Hepatocyte (in vitro differentiated cells): ENCODE data around the gene ARMC8.

Experiments used
- CTCF ChIP-seq: fragments of 200-600 bp; sonication (generic); IDR thresholded peaks from 2 replicates; pipeline ENCODE4 v1.5.1; 2016; ENCODE audit warnings: antibody characterized with exemption, mild to moderate bottlenecking; ENCODE audit not compliant: poor library complexity
- EZH2 ChIP-seq: fragments of 200-600 bp; sonication (generic); IDR thresholded peaks from 2 replicates; pipeline ENCODE4 v1.6.1; 2016; ENCODE audit warnings: antibody characterized with exemption, mild to moderate bottlenecking, borderline replicate concordance
- EZH2phosphoT487 ChIP-seq: fragments of 200-600 bp; sonication (generic); IDR thresholded peaks from one replicate; pipeline ENCODE4 v1.6.1; 2018; ENCODE audit warnings: antibody characterized with exemption, mild to moderate bottlenecking, low read depth, moderate library complexity; ENCODE audit not compliant: unreplicated experiment, severe bottlenecking

DNA sequence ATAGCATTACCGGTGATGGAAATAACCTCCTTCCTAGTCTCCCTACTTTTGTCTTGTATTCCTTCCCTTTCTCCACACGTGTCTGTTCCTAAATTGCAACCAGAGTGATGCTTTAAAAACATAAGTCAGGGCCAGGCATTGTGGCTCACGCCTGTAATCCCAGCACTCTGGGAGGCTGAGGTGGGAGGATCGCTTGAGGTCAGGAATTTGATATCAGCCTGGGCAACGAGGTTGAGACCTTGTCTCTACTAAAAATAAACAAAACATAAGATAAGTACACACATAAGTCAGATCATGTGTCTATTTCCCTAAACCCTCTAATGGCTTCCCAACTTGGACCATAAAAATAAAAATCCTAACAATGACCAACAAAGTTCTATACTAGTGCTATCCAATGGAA is 18.4 kb downstream of the ARMC8 start:
- TF ChIP-seq CTCF (no peak), EZH2phosphoT487 (no peak), EZH2 (no peak)
